K562 (cell line): ENCODE measurements around the gene ZNHIT2. TPM values are rescaled to one million over a fixed set of nuclear protein-coding genes. Genes with fewer than 3 reads are reported as not detected.
A peak's percentile ranks its signal among the peaks of the same experiment; 100 is the strongest.

Source experiments
- ARID1B ChIP-seq: fragments of 450-650 bp; IDR thresholded peaks from 2 replicates; pipeline ENCODE4 v1.6.1; 2016; ENCODE audit warnings: antibody characterized with exemption, mild to moderate bottlenecking, inconsistent platforms
- ARID2 ChIP-seq: fragments of 450-650 bp; IDR thresholded peaks from 2 replicates; pipeline ENCODE4 v1.6.1; 2017; ENCODE audit warnings: antibody characterized with exemption, mild to moderate bottlenecking
- ATF7 ChIP-seq: fragments of 450-650 bp; IDR thresholded peaks from 2 replicates; pipeline ENCODE4 v1.7.1; 2014; ENCODE audit warnings: mild to moderate bottlenecking, moderate library complexity
- HDAC6 ChIP-seq: IDR thresholded peaks from 2 replicates; pipeline ENCODE4 v1.6.1; 2012; ENCODE audit warnings: low read depth, mild to moderate bottlenecking, control low read depth, inconsistent platforms, low read length, moderate library complexity
- PCBP2 ChIP-seq: fragments of 200-400 bp; formaldehyde crosslinking; IDR thresholded peaks from 2 replicates; pipeline ENCODE4 v1.6.1; 2018; ENCODE audit warnings: low read length, low read depth, mild to moderate bottlenecking, moderate library complexity; ENCODE audit not compliant: poor library complexity, severe bottlenecking
- RBFOX2 ChIP-seq: fragments of 200-400 bp; formaldehyde crosslinking; IDR thresholded peaks from 2 replicates; pipeline ENCODE4 v1.6.1; 2017; ENCODE audit warnings: low read depth, mild to moderate bottlenecking, low read length, moderate library complexity
- SAFB ChIP-seq: fragments of 200-400 bp; formaldehyde crosslinking; IDR thresholded peaks from 2 replicates; pipeline ENCODE4 v1.6.1; 2017; ENCODE audit warnings: low read depth, low read length, borderline replicate concordance
- SMARCE1 ChIP-seq: fragments of 450-650 bp; IDR thresholded peaks from 2 replicates; pipeline ENCODE4 v1.7.1; 2016; ENCODE audit warnings: mild to moderate bottlenecking
- SP2 ChIP-seq: IDR thresholded peaks from 2 replicates; pipeline ENCODE4 v1.6.1; 2011; ENCODE audit warnings: mild to moderate bottlenecking, low read depth, low read length, moderate library complexity; ENCODE audit not compliant: poor library complexity, severe bottlenecking; ENCODE audit errors: extremely low read depth
- YBX1 ChIP-seq: fragments of 450-650 bp; IDR thresholded peaks from 2 replicates; pipeline ENCODE4 v1.7.1; 2016; ENCODE audit warnings: mild to moderate bottlenecking
- ZNF76 ChIP-seq: fragments of 250-450 bp; sonication (Bioruptor Pico); IDR thresholded peaks from 2 replicates; pipeline ENCODE4 v1.4.0; 2020; ENCODE audit warnings: mild to moderate bottlenecking, moderate library complexity, borderline replicate concordance
- ZNF778 ChIP-seq: fragments of 450-650 bp; formaldehyde crosslinking; IDR thresholded peaks from 2 replicates; pipeline ENCODE4 v1.4.0; 2020; ENCODE audit warnings: mild to moderate bottlenecking, moderate library complexity
- polyA plus RNA-seq, 8 experiments: library from polyadenylated mRNA; depleted of rRNA in 4 of 8; stranded (reverse) in 5 of 8; unstranded in 3 of 8; fragments of >200 nt; fragmentation: Nextera tagmentation in 2 of 8; fragmentation: Illumina TruSeq in 1 of 8; extraction: Ambion mirVana in 2 of 8; extraction: Trizol in 1 of 8; gene quantifications; 2 replicates each; pipeline versions ENCODE4 v1.2.1 to v1.2.3, GENCODE V29; 2011 to 2014; ENCODE audit warnings: inconsistent platforms in 1 of 8, missing spikeins in 1 of 8
- total RNA-seq, 7 experiments: library from RNA; depleted of rRNA in 6 of 7; stranded (reverse); fragments of >200 nt in 6 of 7; fragmentation: Illumina TruSeq in 2 of 7; extraction: Trizol in 2 of 7; gene quantifications; 2 replicates each; pipeline versions ENCODE4 v1.2.1 to v1.2.3, GENCODE V29; 2011 to 2021; ENCODE audit warnings: low replicate concordance in 1 of 7
- TF ChIP-seq, protein P1 (sequence below): fragments of 200-800 bp; sonication (Bioruptor generic); IDR thresholded peaks from 2 replicates; pipeline ENCODE4 v1.6.1; 2017; ENCODE audit warnings: missing genetic modification characterization, missing compliant biosample characterization
- TF ChIP-seq, protein P2 (sequence below): fragments of 450-650 bp; IDR thresholded peaks from 2 replicates; pipeline ENCODE4 v1.6.1; 2018; ENCODE audit warnings: mild to moderate bottlenecking, low read depth; ENCODE audit not compliant: partially characterized antibody
- TF ChIP-seq, protein P3 (sequence below): fragments of 450-650 bp; conservative IDR thresholded peaks from 2 replicates; pipeline ENCODE4 v1.6.1; 2016; ENCODE audit warnings: missing genetic modification characterization, low read depth, mild to moderate bottlenecking, missing compliant biosample characterization, moderate library complexity
- TF ChIP-seq, protein P4 (sequence below): sonication (generic); formaldehyde crosslinking; IDR thresholded peaks from 2 replicates; pipeline ENCODE4 v1.8.0; 2022; ENCODE audit warnings: mild to moderate bottlenecking, missing genetic modification reagents
- TF ChIP-seq, protein P5 (sequence below): sonication (generic); formaldehyde crosslinking; IDR thresholded peaks from 2 replicates; pipeline ENCODE4 v1.8.1; 2022; ENCODE audit warnings: missing genetic modification reagents

ZNHIT2 gene
- total and polyA plus RNA-seq, 9 of the 15 experiments (the other 6 are each of a cell fraction or from before 2014, with no cell fraction given) = 0.08 to 39.0 (median 2.5) TPM

DNA sequence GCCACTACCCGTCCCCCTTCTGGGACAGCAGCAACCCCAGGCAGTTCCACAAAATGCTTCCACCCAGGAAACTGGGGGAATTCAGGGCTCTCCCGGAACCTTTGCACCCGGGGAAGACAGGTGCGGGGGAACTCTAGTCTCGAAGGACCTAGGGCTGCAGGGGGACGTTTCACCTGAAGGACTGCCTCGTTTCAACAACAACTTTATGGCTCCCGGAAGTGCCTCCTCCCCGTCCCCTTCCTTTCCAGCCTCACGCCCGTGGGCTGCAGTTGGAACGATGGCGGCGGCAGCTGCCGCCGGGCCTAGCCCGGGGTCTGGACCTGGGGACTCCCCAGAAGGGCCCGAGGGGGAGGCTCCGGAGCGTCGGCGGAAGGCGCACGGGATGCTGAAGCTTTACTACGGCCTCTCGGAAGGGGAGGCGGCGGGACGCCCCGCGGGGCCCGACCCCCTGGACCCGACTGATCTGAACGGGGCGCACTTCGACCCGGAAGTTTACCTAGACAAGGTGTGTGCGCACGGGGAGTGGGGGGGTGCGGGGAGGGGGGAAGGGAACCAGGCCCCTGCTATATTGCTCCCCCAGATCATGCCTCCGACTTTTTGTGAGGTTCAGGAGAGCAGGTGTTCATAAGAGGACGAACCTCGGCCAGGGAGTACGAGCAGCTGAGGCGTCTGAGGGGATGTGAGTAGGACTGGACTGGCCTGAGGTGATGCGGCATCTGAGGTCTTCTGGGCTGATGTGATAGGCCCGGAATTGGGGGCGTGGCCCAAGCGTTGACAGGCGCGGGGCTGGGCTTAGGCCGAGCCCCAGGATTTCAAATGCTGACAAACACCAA is 21.3 kb downstream of the ZNHIT2 start, which contains the start of gene VPS51 (continued):
- no peak for TF ChIP-seq ARID2
- TF ChIP-seq HDAC6 = no peak
- TF ChIP-seq, protein P1, sequence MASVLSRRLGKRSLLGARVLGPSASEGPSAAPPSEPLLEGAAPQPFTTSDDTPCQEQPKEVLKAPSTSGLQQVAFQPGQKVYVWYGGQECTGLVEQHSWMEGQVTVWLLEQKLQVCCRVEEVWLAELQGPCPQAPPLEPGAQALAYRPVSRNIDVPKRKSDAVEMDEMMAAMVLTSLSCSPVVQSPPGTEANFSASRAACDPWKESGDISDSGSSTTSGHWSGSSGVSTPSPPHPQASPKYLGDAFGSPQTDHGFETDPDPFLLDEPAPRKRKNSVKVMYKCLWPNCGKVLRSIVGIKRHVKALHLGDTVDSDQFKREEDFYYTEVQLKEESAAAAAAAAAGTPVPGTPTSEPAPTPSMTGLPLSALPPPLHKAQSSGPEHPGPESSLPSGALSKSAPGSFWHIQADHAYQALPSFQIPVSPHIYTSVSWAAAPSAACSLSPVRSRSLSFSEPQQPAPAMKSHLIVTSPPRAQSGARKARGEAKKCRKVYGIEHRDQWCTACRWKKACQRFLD = peak; percentile 48; the same call in 1 of the 2 replicates
- peak; percentile 94 for TF ChIP-seq RBFOX2
- TF ChIP-seq ATF7 = peak; percentile 82; the same call in 1 of the 2 replicates
- TF ChIP-seq, protein P2, sequence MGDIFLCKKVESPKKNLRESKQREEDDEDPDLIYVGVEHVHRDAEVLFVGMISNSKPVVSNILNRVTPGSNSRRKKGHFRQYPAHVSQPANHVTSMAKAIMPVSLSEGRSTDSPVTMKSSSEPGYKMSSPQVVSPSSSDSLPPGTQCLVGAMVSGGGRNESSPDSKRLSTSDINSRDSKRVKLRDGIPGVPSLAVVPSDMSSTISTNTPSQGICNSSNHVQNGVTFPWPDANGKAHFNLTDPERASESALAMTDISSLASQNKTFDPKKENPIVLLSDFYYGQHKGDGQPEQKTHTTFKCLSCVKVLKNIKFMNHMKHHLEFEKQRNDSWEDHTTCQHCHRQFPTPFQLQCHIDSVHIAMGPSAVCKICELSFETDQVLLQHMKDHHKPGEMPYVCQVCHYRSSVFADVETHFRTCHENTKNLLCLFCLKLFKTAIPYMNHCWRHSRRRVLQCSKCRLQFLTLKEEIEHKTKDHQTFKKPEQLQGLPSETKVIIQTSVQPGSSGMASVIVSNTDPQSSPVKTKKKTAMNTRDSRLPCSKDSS = no peak
- TF ChIP-seq SMARCE1 = no peak
- no peak for TF ChIP-seq ZNF778 (CRISPR knock-in tag)
- TF ChIP-seq PCBP2 = no peak
- TF ChIP-seq YBX1 = no peak
- TF ChIP-seq, protein P3, sequence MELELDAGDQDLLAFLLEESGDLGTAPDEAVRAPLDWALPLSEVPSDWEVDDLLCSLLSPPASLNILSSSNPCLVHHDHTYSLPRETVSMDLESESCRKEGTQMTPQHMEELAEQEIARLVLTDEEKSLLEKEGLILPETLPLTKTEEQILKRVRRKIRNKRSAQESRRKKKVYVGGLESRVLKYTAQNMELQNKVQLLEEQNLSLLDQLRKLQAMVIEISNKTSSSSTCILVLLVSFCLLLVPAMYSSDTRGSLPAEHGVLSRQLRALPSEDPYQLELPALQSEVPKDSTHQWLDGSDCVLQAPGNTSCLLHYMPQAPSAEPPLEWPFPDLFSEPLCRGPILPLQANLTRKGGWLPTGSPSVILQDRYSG (tag) = no peak
- TF ChIP-seq, protein P4, sequence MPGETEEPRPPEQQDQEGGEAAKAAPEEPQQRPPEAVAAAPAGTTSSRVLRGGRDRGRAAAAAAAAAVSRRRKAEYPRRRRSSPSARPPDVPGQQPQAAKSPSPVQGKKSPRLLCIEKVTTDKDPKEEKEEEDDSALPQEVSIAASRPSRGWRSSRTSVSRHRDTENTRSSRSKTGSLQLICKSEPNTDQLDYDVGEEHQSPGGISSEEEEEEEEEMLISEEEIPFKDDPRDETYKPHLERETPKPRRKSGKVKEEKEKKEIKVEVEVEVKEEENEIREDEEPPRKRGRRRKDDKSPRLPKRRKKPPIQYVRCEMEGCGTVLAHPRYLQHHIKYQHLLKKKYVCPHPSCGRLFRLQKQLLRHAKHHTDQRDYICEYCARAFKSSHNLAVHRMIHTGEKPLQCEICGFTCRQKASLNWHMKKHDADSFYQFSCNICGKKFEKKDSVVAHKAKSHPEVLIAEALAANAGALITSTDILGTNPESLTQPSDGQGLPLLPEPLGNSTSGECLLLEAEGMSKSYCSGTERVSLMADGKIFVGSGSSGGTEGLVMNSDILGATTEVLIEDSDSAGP (CRISPR knock-in tag) = peak; percentile 78; the same call in 1 of the 2 replicates
- no peak; the same call in 1 of the 2 replicates for TF ChIP-seq ARID1B
- TF ChIP-seq SP2 = no peak
- TF ChIP-seq, protein P5, sequence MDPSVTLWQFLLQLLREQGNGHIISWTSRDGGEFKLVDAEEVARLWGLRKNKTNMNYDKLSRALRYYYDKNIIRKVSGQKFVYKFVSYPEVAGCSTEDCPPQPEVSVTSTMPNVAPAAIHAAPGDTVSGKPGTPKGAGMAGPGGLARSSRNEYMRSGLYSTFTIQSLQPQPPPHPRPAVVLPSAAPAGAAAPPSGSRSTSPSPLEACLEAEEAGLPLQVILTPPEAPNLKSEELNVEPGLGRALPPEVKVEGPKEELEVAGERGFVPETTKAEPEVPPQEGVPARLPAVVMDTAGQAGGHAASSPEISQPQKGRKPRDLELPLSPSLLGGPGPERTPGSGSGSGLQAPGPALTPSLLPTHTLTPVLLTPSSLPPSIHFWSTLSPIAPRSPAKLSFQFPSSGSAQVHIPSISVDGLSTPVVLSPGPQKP = no peak
- peak; percentile 58; the same call in 1 of the 2 replicates for TF ChIP-seq ZNF76 (CRISPR knock-in tag)
- no peak for TF ChIP-seq SAFB
